Esophagus squamous epithelium (tissue), 5 donors: ENCODE measurements around the gene GPRC5B. TPM values are rescaled to one million over a fixed set of nuclear protein-coding genes. Genes with fewer than 3 reads are reported as not detected.

Source experiments
- DNase-seq: peaks from one replicate; lab custom pipeline; 2025; lab: John Stamatoyannopoulos, UW
- H3K27ac ChIP-seq, 4 donors: fragments of 200-600 bp; sonication (generic); one replicate each; pipeline ENCODE4 v1.5.1; 2016 to 2019; ENCODE audit warnings: mild to moderate bottlenecking in 1 of 4
- H3K27me3 ChIP-seq, 4 donors: fragments of 200-600 bp; sonication (generic); 1 replicate in 3 of 4; 2 replicates in 1 of 4; pipeline versions ENCODE4 v1.5.1 to v1.6.0; 2017 to 2021; ENCODE audit warnings: antibody characterized with exemption in 1 of 4
- H3K36me3 ChIP-seq, 3 donors: fragments of 200-600 bp; sonication (generic); one replicate each; pipeline ENCODE4 v1.5.1; 2016 to 2019
- H3K4me1 ChIP-seq, 3 donors: fragments of 200-600 bp; sonication (generic); one replicate each; pipeline ENCODE4 v1.5.1; 2017 to 2019
- H3K4me3 ChIP-seq, 4 donors: fragments of 200-600 bp; sonication (generic); 1 replicate in 3 of 4; 2 replicates in 1 of 4; pipeline ENCODE4 v1.5.1; 2016 to 2019; ENCODE audit warnings: mild to moderate bottlenecking in 2 of 4, moderate library complexity in 1 of 4
- H3K9me3 ChIP-seq, 3 donors: fragments of 200-600 bp; sonication (generic); one replicate each; pipeline ENCODE4 v1.5.1; 2016 to 2019
- CTCF ChIP-seq, 6 experiments: fragments of 450-650 bp in 4 of 6; fragments of 200-600 bp in 2 of 6; sonication (generic) in 2 of 6; IDR thresholded peaks; one replicate each; pipeline ENCODE4 v1.5.1; 2016 to 2019; ENCODE audit warnings: antibody characterized with exemption in 6 of 6, mild to moderate bottlenecking in 4 of 6, moderate library complexity in 4 of 6
- POLR2A ChIP-seq, 4 donors: fragments of 450-650 bp; IDR thresholded peaks; one replicate each; pipeline ENCODE4 v1.6.1; 2017; ENCODE audit warnings: antibody characterized with exemption in 4 of 4, mild to moderate bottlenecking in 4 of 4, moderate library complexity in 3 of 4
- WGBS, 2 donors: methylation state at CpG; one replicate each; pipeline ENCODE4 v1.1.5; 2018; 5-methylcytosine and 5-hydroxymethylcytosine counted together
- intact Hi-C: fragments of 100-400 bp; cut with DNase I; formaldehyde crosslinking; loops from one replicate; pipeline ENCODE4 v1.15.0; 2022
- total RNA-seq, 4 donors: library from RNA; depleted of rRNA; stranded (reverse); fragments of >200 nt; gene quantifications; one replicate each; pipeline ENCODE4 v1.1.0, GENCODE V29; 2016
- donor health status: DM: yes; HTN: yes; CAD: no.

GPRC5B gene, protein sequence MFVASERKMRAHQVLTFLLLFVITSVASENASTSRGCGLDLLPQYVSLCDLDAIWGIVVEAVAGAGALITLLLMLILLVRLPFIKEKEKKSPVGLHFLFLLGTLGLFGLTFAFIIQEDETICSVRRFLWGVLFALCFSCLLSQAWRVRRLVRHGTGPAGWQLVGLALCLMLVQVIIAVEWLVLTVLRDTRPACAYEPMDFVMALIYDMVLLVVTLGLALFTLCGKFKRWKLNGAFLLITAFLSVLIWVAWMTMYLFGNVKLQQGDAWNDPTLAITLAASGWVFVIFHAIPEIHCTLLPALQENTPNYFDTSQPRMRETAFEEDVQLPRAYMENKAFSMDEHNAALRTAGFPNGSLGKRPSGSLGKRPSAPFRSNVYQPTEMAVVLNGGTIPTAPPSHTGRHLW
- total RNA-seq: 10 to 100 TPM in 2 of 4 donors, 1 to 10 TPM in 2; 1.9 to 26.1 (median 8.4) TPM

- no peaks in the 10 kb centered on the region for H3K9me3 ChIP-seq
- intact Hi-C loops: loop anchor here (5.0 kb wide), 2 partner anchors 283 to 328 kb away; partner anchors contain the start of gene VPS35L
- H3K4me3 ChIP-seq: peak within 1 kb of the TSS; percentile 51 to 83 (median 69)
- H3K27ac ChIP-seq: peak within 1 kb of the TSS; percentile 56 to 82 (median 78)
- TF ChIP-seq CTCF (IDR thresholded peaks at IDR 0.05) (peak in 2 of 6 experiments; percentile 5 to 9), POLR2A (IDR thresholded peaks at IDR 0.05) (peak in 2 of 4 donors; percentile 25 to 47)
- H3K27me3 ChIP-seq: peaks cover 0 to 36% (median 0%) of the 10 kb centered on the region in 4 donors
- peaks cover 22 to 56% (median 26%) of the 10 kb centered on the region in 3 donors for H3K4me1 ChIP-seq
- no peaks in the 10 kb centered on the region for H3K36me3 ChIP-seq
- 8 to 27% methylated on average over 3 to 8 of the region's 85 CpGs for WGBS, 2 donors
- no peak for DNase-seq
These were observed at the start of gene GPRC5B for GRCh38 chr16:19884611-19885450. Gene GPRC5B (minus strand): TSS chr16:19884848. CDS start chr16:19872845, 12,003 bp downstream.

DNA sequence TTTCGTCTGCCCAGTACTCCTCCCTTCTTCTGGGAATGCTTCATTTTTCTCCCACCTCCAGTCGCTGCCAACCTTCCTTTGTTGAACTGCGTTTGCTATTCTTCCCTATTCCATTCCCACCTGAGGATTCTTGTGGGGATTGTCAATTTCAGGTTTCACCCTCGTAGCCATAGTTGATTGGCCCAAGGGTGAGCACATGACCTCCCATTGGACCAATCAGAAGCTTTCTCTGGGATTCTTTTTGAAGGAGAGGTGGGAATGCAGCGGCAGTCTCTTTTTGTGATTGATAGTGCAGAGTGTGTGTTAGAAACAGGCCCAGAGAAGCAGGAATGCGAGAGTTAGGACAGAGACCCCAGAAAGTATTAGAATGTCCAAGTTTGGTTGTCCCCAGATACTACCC is 49.1 kb upstream of the GPRC5B start:
- DNase-seq: no peak
- H3K36me3 ChIP-seq: no peaks in the 10 kb centered on the region
- no peaks in the 10 kb centered on the region for H3K4me1 ChIP-seq
- H3K4me3 ChIP-seq: no peak overlapping the region
- intact Hi-C loops: no loop called here
- H3K9me3 ChIP-seq: no peaks in the 10 kb centered on the region
- H3K27me3 ChIP-seq: peaks cover 0 to 16% (median 0%) of the 10 kb centered on the region in 4 donors
- no peak overlapping the region for H3K27ac ChIP-seq
- 31 to 62% methylated on average over 6 of the region's 6 CpGs for WGBS, 2 donors
- TF ChIP-seq POLR2A (IDR thresholded peaks at IDR 0.05) (no peak), CTCF (IDR thresholded peaks at IDR 0.05) (no peak)

DNA sequence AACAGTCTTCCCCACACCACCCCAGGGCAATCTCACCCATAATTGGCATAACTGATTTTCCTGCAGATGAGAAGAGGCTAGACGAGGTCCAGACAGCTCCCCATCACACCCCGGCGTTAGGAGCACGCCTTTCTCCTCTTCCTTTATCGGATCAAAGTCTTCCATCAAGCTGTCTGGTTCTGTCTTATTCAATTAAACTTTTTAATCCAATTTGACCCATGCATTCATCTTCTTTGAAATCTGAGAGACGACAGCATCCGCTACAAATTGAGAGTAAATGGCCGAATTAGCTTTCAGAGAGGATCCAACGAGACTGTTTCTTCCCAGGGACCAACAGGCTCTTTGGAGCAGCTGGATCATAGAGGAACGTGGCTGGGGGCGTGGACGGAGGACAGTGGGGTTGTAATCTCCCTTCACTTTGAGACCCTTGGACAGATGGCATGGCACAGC is 44.4 kb upstream of the GPRC5B start:
- intact Hi-C loops: no loop called here
- TF ChIP-seq POLR2A (IDR thresholded peaks at IDR 0.05) (no peak), CTCF (IDR thresholded peaks at IDR 0.05) (no peak)
- 72 to 73% methylated on average over 10 to 12 of the region's 12 CpGs for WGBS, 2 donors

DNA sequence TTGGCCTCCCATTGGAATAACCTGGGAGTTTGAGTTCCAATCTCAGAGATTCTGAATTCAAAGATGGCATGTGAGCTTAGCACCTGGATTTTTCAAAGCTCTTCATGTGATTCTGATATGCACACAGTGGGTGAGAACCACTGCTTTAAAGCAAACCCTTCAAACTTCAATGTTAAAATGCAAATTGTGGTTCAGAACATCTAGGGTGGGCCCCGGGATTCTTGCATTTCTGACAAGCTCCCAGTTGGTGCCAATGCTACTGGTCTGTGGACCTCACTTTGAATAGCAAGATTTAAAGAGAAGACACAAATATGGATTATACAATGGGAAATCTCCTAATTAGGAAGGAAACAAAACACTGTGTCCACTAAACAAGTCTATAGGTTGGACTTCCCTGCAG is 43.8 kb upstream of the GPRC5B start:
- Histone ChIP-seq H3K4me3 (no peak overlapping the region), H3K9me3 (no peaks in the 10 kb centered on the region), H3K27ac (no peak overlapping the region), H3K4me1 (no peaks in the 10 kb centered on the region), H3K36me3 (no peaks in the 10 kb centered on the region), H3K27me3 (peaks cover 0 to 11% (median 0%) of the 10 kb centered on the region in 4 donors)
- WGBS, 2 donors: 50 to 53% methylated on average over 1 of the region's 1 CpG
- DNase-seq: no peak
- no peak for TF ChIP-seq CTCF (IDR thresholded peaks at IDR 0.05)
- TF ChIP-seq POLR2A (IDR thresholded peaks at IDR 0.05): no peak
- intact Hi-C loops: no loop called here

More for the DNA sequence above, 44.4 kb upstream of the GPRC5B start:
- no peaks in the 10 kb centered on the region for H3K9me3 ChIP-seq
- no peaks in the 10 kb centered on the region for H3K4me1 ChIP-seq
- peaks cover 0 to 16% (median 0%) of the 10 kb centered on the region in 4 donors for H3K27me3 ChIP-seq
- H3K27ac ChIP-seq: no peak overlapping the region
- H3K4me3 ChIP-seq: no peak overlapping the region
- DNase-seq: no peak
- no peaks in the 10 kb centered on the region for H3K36me3 ChIP-seq
